Hematopoietic multipotent progenitor cell treated with erythropoietin and hydrocortisone succinate and interleukin-3 and kit ligand, for 8 days (in vitro differentiated cells): ENCODE measurements around the gene OR51A7.

Experiments
- DNase-seq: peaks from one replicate; pipeline ENCODE4 v3.0.0-alpha.2; 2015

OR51A7 gene

GRCh38 chr11:4957396-4957795 lies 53.8 kb downstream of the OR51A7 start:
- no peak for DNase-seq
